Bronchial epithelial cell (primary cell): ENCODE results near the gene RAB3D. TPM values are rescaled to one million over a fixed set of nuclear protein-coding genes. Genes with fewer than 3 reads are reported as not detected.
A peak's percentile ranks its signal among the peaks of the same experiment; 100 is the strongest.
"Not testable (repeated sequence)": the region's sequence is repeated elsewhere in the genome, so short reads cannot be mapped to it uniquely, and the experiment has no call there.

Source experiments
- DNase-seq: peaks from one replicate; pipeline ENCODE4 v3.0.0-alpha.2; 2010; ENCODE audit warnings: low read depth
- FAIRE-seq: peaks from 2 replicates; lab custom pipeline; 2011; peaks lifted over from hg19 to GRCh38; lab: Jason Lieb, UNC
- H3K27me3 ChIP-seq: 2 replicates; pipeline ENCODE4 v1.5.1; 2011; ENCODE audit warnings: low read length; ENCODE audit not compliant: control insufficient read depth, insufficient read depth
- H3K36me3 ChIP-seq: 2 replicates; pipeline ENCODE4 v1.5.1; 2011; ENCODE audit warnings: low read length; ENCODE audit not compliant: control insufficient read depth, insufficient read depth
- H3K4me3 ChIP-seq: 2 replicates; pipeline ENCODE4 v1.5.1; 2011; ENCODE audit warnings: mild to moderate bottlenecking, low read depth, low read length, control low read depth
- CTCF ChIP-seq: IDR thresholded peaks from 2 replicates; pipeline ENCODE4 v1.5.1; 2011; ENCODE audit warnings: mild to moderate bottlenecking, moderate library complexity, low read length, control low read depth, inconsistent platforms; ENCODE audit not compliant: insufficient read depth, severe bottlenecking
- total RNA-seq: library from RNA; depleted of rRNA; stranded (reverse); fragments of >200 nt; gene quantifications from 2 replicates; pipeline ENCODE4 v1.2.1, GENCODE V29; 2014

Gene RAB3D
- total RNA-seq, 1 donor from 2014 or later: 37.4 TPM

GRCh38 chr19:11355160-11356073 is 16.0 kb upstream of the RAB3D start, which contains the start of gene PLPPR2:
Gene PLPPR2, plus strand, starts transcription at chr19:11355432. Its CDS starts 2,242 bp downstream, at chr19:11357674.
- TF ChIP-seq CTCF: no peak
- peak; percentile 71 for DNase-seq
- no peak for FAIRE-seq
- Histone ChIP-seq H3K27me3 (no peaks in the 10 kb centered on the region), H3K36me3 (no peaks in the 10 kb centered on the region), H3K4me3 (peak within 1 kb of the TSS; percentile 46)

DNA sequence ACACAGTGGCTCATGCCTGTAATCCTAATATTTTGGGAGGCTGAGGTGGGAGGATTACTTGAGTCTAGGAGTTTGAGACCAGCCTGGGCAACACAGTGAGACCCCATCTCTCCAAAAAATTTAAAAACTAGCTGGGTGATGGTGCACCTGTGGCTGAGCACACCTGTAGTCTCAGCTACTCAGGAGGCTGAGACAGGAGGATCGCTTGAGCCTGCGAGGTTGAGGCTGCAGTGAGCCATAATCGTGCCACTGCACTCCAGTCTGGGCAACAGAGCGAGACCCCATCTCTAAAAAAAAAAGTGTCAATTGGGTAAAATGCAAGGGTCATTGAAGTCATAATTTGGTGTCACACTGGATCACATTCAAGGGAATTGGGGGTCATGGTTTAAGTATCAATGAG is 14.6 kb upstream of the RAB3D start:
- not testable (repeated sequence) for H3K36me3 ChIP-seq, H3K4me3 ChIP-seq, DNase-seq, H3K27me3 ChIP-seq
- peak; percentile 7 for FAIRE-seq

- FAIRE-seq (no peak), DNase-seq (no peak)
- no peak for TF ChIP-seq CTCF
- H3K4me3 ChIP-seq: no peak overlapping the region
- no peaks in the 10 kb centered on the region for H3K27me3 ChIP-seq
- H3K36me3 ChIP-seq: no peaks in the 10 kb centered on the region
Observed at GRCh38 chr19:11349171-11349570, 9.7 kb upstream of the RAB3D start.

- H3K4me3 ChIP-seq: no peak overlapping the region
- no peaks in the 10 kb centered on the region for H3K27me3 ChIP-seq
- TF ChIP-seq CTCF: no peak
- no peak for DNase-seq
- no peak for FAIRE-seq
- peaks cover 1% of the 10 kb centered on the region for H3K36me3 ChIP-seq
Observed at GRCh38 chr19:11347546-11348039, 8.1 kb upstream of the RAB3D start.

DNA sequence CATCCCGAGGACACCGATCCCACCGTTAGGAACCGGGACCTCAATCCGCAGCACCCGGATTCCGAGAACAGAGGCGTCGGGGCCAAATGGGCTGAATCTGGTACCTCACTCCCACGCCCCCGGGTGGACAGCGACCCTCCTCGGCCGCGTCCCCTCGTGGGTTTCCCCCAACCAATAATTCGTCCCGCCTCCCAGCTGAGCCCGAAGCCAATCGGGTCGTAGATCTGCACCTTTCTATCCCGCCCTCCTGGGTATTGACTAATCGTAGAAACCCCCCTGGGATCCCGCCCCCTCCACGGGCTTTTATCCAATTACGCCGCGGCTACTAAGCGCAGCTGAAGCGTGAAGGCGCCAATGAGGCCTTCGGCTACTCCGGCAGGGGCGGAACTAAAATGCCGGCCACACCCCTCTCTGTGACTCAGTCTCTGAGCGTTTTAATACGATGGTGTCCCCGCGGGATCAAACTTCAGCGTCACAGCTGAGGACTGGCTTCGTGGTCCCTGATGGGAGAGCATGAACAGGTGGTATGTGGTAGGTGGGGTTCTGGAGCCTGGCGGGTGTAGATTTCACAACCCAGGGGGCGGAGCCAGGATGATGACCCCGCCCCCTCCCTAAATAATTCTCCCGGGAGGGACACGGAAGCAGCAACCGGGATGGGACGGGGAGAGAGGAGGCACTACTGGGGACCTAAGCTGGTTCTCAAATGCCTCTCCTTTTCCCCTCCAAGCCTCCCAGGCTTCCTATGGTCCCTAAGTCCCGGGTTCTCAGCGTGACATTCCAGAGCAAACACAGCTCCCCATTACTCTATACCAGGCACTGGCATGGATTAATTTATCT is 6.9 kb upstream of the RAB3D start, which contains the start of the genes CCDC159 and TMEM205:
CCDC159 (plus strand) TSS at position 416 of the 837 bp plus-strand sequence; CDS start at position 504, 88 bp downstream.
TMEM205 (minus strand) TSS at position 165 of the 837 bp plus-strand sequence. CDS start 649 bp downstream, outside the sequence.
- H3K36me3 ChIP-seq: peaks cover 3% of the 10 kb centered on the region
- peak within 1 kb of the TSS; percentile 78 for H3K4me3 ChIP-seq
- DNase-seq (peak; percentile 97), FAIRE-seq (peak; percentile 88)
- TF ChIP-seq CTCF: no peak
- H3K27me3 ChIP-seq: no peaks in the 10 kb centered on the region
